Calu3 (cell line): ENCODE results near the gene MIOX. TPM values are rescaled to one million over a fixed set of nuclear protein-coding genes. Genes with fewer than 3 reads are reported as not detected.

ENCODE experiments used
- BruUV-seq: library from RNA; stranded (reverse); fragments of 400-500 nt; replicated peaks from 2 replicates; lab custom pipeline; 2021; lab: Mats Ljungman, UMichigan
- CTCF ChIA-PET: fragments of 300-600 bp; sonication (Branson Sonifier 250); formaldehyde crosslinking; loops from one replicate; lab custom pipeline; 2022; ENCODE audit warnings: antibody characterized with exemption; lab: Charles Lee
- DNase-seq: peaks from one replicate; pipeline ENCODE4 v3.0.0; 2022
- H3K27ac Mint-ChIP-seq: one replicate; pipeline ENCODE4 v1.8.0; 2022; ENCODE audit warnings: mixed read lengths; ENCODE audit not compliant: unreplicated experiment
- H3K27me3 Mint-ChIP-seq: one replicate; pipeline ENCODE4 v1.8.0; 2022; ENCODE audit warnings: mixed read lengths; ENCODE audit not compliant: unreplicated experiment
- H3K36me3 Mint-ChIP-seq: one replicate; pipeline ENCODE4 v1.8.0; 2022; ENCODE audit warnings: mild to moderate bottlenecking, moderate library complexity, mixed read lengths; ENCODE audit not compliant: insufficient read depth, unreplicated experiment
- H3K4me1 Mint-ChIP-seq: one replicate; pipeline ENCODE4 v1.8.0; 2022; ENCODE audit warnings: mild to moderate bottlenecking, low read depth, mixed read lengths; ENCODE audit not compliant: unreplicated experiment
- H3K4me3 Mint-ChIP-seq: one replicate; pipeline ENCODE4 v1.8.0; 2022; ENCODE audit warnings: mild to moderate bottlenecking, low read depth, moderate library complexity, mixed read lengths; ENCODE audit not compliant: unreplicated experiment
- H3K9me3 Mint-ChIP-seq: one replicate; pipeline ENCODE4 v1.8.0; 2022; ENCODE audit warnings: low read depth, mixed read lengths; ENCODE audit not compliant: unreplicated experiment
- CTCF ChIP-seq: fragments of 200-600 bp; IDR thresholded peaks from one replicate; pipeline ENCODE4 v1.8.0; 2022; ENCODE audit warnings: antibody characterized with exemption; ENCODE audit not compliant: unreplicated experiment
- intact Hi-C: fragments of 100-400 bp; cut with micrococcal nuclease; formaldehyde crosslinking; loops from one replicate; pipeline ENCODE4 v1.10.0; 2022; ENCODE audit not compliant: unreplicated experiment
- total RNA-seq: library from RNA; stranded (reverse); gene quantifications from 2 replicates; pipeline ENCODE4 v1.2.3, GENCODE V29; 2022

MIOX gene
- total RNA-seq, 1 experiment from 2014 or later = 0.45 TPM

GRCh38 chr22:50525858-50526107 lies 39.1 kb downstream of the MIOX start:
- DNase-seq = no peak
- Mint-ChIP-seq H3K27ac (peak overlapping the region; percentile 62), H3K9me3 (no peaks in the 10 kb centered on the region), H3K36me3 (peaks cover 89% of the 10 kb centered on the region), H3K4me3 (peak overlapping the region; percentile 85), H3K27me3 (no peaks in the 10 kb centered on the region), H3K4me1 (peaks cover 20% of the 10 kb centered on the region)
- BruUV-seq = no TSS peak
- intact Hi-C loops = no loop called here
- CTCF ChIA-PET = interaction anchor here (0.6 to 2.3 kb wide), 10 partner anchors 14 to 95 kb away, joined by 3 to 30 read pairs (median 6); partner anchors contain the start of genes KLHDC7B, LMF2, NCAPH2 and SYCE3
- peak; percentile 55 for TF ChIP-seq CTCF

GRCh38 chr22:50526108-50526833 lies 39.6 kb downstream of the MIOX start:
- TF ChIP-seq CTCF = peak; percentile 72
- CTCF ChIA-PET = interaction anchor here (0.6 to 2.3 kb wide), 10 partner anchors 13 to 95 kb away, joined by 3 to 30 read pairs (median 6); partner anchors contain the start of genes KLHDC7B, LMF2, NCAPH2 and SYCE3
- BruUV-seq = no TSS peak
- peak overlapping the region; percentile 85 for H3K4me3 Mint-ChIP-seq
- H3K27me3 Mint-ChIP-seq = no peaks in the 10 kb centered on the region
- peak; percentile 88 for DNase-seq
- peak overlapping the region; percentile 92 for H3K27ac Mint-ChIP-seq
- H3K9me3 Mint-ChIP-seq = no peaks in the 10 kb centered on the region
- peaks cover 94% of the 10 kb centered on the region for H3K36me3 Mint-ChIP-seq
- peaks cover 20% of the 10 kb centered on the region for H3K4me1 Mint-ChIP-seq
- intact Hi-C loops = no loop called here

DNA sequence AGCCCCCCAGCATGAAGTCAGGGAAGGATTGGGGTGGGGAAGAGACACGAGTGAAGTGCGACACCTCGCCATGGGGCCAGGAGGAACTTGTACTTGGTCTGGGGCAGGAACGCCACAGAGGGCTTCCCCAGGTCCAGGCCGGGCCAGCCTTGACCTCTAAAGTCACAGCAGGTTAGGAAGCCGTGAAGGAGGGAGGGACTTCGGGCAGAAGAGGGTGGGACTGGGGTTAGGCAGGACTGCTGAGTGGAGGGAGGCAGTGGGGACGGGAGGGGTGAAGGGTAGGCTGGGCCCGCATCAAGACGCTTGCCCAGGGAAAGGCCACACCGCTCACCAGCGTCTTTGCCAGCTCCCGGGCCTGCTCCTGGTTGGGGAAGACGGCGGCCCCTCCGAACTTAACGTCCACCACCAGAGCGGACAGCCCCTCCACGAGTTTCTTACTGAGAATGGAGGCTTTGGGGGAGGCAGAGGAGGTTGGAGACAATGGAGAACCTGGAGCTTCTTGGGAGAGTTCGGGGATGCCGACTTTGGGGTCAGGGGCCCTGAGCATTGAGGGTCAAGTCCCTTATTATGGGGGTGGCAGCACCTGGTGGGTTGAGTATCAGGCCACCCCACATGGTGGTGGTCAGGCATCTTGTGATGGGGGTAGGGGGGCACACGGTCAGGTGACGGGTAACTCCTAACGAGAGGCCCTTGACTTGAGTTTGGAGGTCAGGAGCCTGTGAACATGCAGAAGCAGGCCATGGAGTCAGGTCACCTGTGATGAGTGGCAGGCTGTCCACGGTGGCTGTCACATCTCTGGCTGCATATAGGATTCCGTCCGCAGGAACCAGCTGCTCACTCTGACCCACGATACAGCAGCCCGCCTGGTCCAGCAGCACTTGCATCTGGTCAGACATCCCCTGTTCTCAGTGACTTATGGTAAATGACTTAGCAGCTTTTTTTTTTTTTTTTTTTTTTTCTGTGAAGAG lies 40.5 kb downstream of the MIOX start:
- peak; percentile 71 for DNase-seq
- CTCF ChIA-PET = interaction anchor here (0.6 kb wide), 1 partner anchor 94 kb away, joined by 5 read pairs; no protein-coding TSS in a partner anchor

More for the DNA sequence above, 40.5 kb downstream of the MIOX start:
- no peaks in the 10 kb centered on the region for H3K27me3 Mint-ChIP-seq
- H3K36me3 Mint-ChIP-seq = peaks cover 99% of the 10 kb centered on the region
- peaks cover 20% of the 10 kb centered on the region for H3K4me1 Mint-ChIP-seq
- H3K4me3 Mint-ChIP-seq = peak overlapping the region; percentile 85
- no peak for TF ChIP-seq CTCF
- BruUV-seq = no TSS peak
- intact Hi-C loops = no loop called here
- peak overlapping the region; percentile 92 for H3K27ac Mint-ChIP-seq
- no peaks in the 10 kb centered on the region for H3K9me3 Mint-ChIP-seq
